Fibroblast of pulmonary artery (primary cell): ENCODE measurements around the gene KCNQ5.

Experiments used
- DNase-seq: peaks from one replicate; pipeline ENCODE4 v3.0.0-alpha.2; 2010; ENCODE audit warnings: low read depth
- H3K4me3 ChIP-seq: replicated peaks from 2 replicates; pipeline ENCODE4 v1.5.1; 2011; ENCODE audit warnings: low read depth, mild to moderate bottlenecking, control low read depth, low read length, moderate library complexity
- TF ChIP-seq, protein P1 (sequence below): IDR thresholded peaks from 2 replicates; pipeline ENCODE4 v1.5.1; 2011; ENCODE audit warnings: mild to moderate bottlenecking, control low read depth, low read length, inconsistent platforms; ENCODE audit errors: missing control alignments

KCNQ5 gene

DNA sequence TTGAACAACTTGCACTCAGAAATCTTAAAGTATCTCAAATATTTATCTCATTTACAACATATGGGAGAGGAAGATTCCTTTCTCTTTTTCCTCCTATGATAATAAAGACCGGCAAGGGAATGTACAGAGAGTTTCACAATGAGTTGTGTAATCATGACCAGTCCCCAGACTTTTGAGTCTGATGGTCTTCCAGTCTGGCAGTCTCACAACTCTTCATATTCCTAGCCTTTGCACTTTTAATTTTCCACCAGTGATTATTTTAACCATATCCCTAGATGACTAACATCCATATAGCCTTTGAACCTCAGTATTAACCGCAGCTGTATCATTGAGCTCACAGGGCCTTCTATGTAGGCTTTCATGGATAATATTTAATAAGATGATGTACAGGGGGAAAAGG is 324.9 kb downstream of the KCNQ5 start:
- H3K4me3 ChIP-seq = no peak overlapping the region

DNA sequence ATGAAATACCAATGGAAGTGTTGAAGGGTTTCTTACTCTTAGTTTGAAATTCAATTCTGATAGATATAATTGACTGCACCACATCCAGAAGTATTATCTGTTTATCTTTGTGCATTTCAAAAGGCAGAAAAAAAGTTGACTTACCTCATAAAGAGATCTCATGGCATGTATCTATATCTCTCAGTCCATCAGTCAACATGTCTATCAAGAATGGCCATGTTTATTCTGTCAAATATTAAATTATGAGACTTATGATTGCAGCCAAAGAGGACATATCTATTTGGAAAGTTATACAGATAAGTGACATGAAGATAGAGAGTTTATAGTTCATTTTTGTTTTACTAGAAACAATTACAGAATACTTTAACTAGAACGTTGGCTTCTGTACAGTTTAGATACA is 325.7 kb downstream of the KCNQ5 start:
- no peak overlapping the region for H3K4me3 ChIP-seq
- DNase-seq = no peak
- TF ChIP-seq, protein P1, sequence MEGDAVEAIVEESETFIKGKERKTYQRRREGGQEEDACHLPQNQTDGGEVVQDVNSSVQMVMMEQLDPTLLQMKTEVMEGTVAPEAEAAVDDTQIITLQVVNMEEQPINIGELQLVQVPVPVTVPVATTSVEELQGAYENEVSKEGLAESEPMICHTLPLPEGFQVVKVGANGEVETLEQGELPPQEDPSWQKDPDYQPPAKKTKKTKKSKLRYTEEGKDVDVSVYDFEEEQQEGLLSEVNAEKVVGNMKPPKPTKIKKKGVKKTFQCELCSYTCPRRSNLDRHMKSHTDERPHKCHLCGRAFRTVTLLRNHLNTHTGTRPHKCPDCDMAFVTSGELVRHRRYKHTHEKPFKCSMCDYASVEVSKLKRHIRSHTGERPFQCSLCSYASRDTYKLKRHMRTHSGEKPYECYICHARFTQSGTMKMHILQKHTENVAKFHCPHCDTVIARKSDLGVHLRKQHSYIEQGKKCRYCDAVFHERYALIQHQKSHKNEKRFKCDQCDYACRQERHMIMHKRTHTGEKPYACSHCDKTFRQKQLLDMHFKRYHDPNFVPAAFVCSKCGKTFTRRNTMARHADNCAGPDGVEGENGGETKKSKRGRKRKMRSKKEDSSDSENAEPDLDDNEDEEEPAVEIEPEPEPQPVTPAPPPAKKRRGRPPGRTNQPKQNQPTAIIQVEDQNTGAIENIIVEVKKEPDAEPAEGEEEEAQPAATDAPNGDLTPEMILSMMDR = no peak

More for the DNA sequence above, 324.9 kb downstream of the KCNQ5 start:
- DNase-seq = peak; percentile 83
- TF ChIP-seq, protein P1 = no peak

DNA sequence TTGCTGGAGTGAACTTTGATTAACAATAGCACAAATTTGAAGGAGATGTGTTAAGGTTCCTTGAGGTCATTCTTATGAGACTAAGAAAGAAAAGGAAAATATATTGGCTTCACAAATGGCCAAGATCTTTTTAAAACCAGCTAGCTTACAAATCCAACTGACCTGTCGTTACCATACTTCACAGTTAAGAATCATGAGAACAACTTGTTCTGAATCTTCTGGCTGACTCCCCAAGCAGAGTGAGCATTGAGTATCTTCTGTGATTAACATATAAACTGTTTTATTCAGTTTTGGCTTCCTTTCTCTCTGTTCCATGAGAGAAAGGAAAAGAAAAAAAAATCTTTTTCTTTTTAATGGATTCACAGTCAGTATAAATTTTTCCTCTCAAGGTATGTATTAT is 326.3 kb downstream of the KCNQ5 start:
- TF ChIP-seq, protein P1 = no peak
- no peak for DNase-seq
- H3K4me3 ChIP-seq = no peak overlapping the region

DNA sequence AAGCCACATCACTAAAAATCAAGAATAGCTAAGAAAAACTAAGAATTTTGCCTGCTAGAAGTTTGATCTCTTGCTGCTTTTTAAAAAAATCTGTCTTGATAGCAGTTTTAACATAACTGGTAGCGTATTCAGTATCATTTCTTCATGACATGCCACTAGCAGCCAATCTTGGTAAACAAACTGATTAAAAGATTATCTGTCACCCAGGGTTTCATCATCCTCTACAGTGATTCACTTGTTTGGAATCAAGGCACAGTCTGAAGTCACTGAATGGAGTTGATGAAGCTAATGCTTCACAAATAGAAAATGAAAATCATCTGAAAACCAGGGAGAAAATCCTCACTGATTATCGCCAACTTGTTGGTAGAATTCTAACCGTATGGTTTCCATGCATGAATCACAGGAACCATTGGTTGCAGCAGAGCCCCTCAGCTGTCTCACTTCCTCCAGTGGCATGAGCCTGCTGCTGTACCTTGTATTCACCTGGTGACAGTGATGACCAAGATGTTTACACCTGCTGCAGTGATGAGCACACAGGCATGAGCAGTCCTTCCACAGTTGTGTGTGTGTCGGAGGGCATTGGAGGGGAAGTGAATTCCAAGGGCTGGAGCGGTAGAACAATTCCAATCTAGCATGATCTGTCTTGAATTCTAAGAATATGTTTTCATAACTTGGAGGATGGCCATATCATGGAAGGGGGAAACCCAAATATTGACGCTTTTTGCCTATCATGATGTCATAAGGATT is 328.4 kb downstream of the KCNQ5 start:
- DNase-seq = peak; percentile 85
- TF ChIP-seq, protein P1 = no peak

DNA sequence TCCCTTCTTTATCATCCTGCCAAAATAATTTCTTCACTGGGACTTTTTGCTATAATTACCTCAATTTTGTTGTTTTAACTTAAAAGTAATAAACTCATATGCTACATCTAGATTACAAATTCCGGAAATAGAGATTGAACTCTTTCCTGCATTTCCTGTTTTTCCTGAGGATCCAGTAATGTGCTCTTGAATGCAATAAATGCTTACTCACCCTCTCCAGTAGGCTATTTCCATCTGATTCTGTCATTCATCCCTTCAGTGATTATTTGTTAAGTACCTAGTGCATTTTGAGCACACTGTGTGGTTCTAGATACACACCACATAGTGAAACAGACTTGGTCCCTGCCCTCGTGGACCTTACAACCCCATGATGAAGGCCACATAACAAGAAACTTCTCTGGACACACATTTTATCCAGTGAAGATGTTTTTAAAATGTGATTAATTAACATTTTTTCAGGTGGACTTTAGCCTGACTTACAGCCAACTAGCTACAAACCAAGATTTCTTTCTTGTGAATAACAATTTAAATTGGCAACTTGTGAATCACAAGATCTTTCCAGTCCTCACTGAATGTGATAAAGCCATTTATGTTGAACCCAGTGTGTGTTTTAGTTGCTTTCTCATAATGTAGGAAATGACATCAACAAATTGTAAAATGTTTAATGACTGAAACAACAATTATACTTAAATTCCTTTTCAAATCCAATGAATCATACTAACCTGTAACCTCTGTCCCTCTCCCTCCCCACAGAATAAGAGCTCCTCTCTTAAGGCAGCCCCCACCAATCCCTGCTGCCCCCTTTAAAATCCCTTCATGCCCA is 331.2 kb downstream of the KCNQ5 start:
- TF ChIP-seq, protein P1 = no peak
- no peak overlapping the region for H3K4me3 ChIP-seq
- peak; percentile 63 for DNase-seq

More for the DNA sequence above, 328.4 kb downstream of the KCNQ5 start:
- H3K4me3 ChIP-seq = no peak overlapping the region

DNA sequence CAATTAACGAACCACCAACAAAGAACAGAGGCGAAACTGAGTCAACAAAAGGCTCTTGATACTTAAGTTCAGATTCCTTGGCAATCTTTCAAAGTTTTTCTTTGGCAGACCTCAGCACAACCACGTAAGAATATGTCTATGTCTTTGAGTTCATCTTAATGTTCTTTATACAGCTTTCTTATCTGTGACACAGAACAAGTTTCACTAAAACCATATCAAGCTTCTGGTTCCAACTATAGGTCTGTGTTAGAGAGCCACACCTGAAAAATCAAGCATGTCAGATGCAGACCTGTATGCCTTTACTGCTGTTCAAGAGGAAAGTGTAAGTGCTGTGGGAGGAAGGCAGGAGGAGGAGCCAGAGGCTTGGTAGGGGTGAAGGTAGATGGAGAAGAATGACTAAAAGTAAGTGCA is 332.1 kb downstream of the KCNQ5 start:
- TF ChIP-seq, protein P1 = no peak
- no peak overlapping the region for H3K4me3 ChIP-seq
- peak; percentile 65 for DNase-seq
